ENCODE measurements around the gene NRIP1.

Gene NRIP1

DNA sequence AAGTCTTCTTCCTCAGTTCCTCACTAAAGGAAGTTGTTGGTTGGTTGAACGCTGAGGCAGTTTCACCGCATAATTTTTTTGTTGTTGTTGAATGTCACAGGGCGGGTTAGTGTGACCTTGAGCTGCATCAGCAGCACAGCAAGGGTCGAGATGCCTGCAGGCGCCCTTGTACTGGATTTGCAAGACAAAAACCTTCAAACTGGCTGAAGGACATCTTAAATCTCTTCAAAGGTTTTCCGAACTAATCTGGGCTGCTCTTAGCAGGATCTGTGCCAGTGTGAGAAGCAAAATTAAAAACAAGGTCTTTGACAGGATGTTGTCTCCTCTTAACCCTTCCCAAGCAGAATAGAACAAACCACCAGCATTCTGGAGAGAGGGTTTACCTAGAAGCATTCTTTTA, 59.4 kb downstream of the NRIP1 start:
- DNase-seq (ENCODE audit: low read depth) = no peak

- DNase-seq (ENCODE audit: low read depth) = no peak
These were observed 60.0 kb downstream of the NRIP1 start for GRCh38 chr21:15004721-15005370.

GRCh38 chr21:15003463-15004135, 61.2 kb downstream of the NRIP1 start:
- DNase-seq (ENCODE audit: low read depth) = no peak

- no peak for DNase-seq (ENCODE audit: low read depth)
These were observed 62.8 kb downstream of the NRIP1 start for GRCh38 chr21:15001857-15002606.

DNA sequence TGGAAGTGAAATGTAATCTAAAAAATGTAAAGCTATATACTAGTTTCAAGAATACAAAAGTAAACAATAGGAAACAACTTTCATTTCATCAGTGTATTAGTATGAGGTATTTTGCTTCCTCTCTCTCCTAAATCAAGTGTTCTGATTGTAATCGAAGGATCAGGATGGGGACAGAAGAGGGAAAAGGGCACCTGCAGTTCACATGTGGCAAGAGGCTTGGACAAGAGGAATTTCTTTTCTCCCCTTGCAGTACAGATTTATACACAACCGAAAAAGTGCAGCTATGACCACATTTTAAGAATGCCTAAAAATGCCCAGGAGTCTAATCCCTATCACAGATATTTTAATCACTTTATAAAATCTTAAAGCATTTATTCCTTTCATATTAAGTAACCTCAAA, 63.7 kb downstream of the NRIP1 start:
- DNase-seq (ENCODE audit: low read depth) = no peak

- DNase-seq (ENCODE audit: low read depth) = no peak
These were observed 64.7 kb downstream of the NRIP1 start for GRCh38 chr21:15000081-15000480.

- no peak for DNase-seq (ENCODE audit: low read depth)
These were observed 66.0 kb downstream of the NRIP1 start for GRCh38 chr21:14998784-14999183.

- DNase-seq (ENCODE audit: low read depth) = no peak
These were observed 66.5 kb downstream of the NRIP1 start for GRCh38 chr21:14998336-14998735.

- no peak for DNase-seq (ENCODE audit: low read depth)
These were observed 68.9 kb downstream of the NRIP1 start for GRCh38 chr21:14995695-14996490.

DNA sequence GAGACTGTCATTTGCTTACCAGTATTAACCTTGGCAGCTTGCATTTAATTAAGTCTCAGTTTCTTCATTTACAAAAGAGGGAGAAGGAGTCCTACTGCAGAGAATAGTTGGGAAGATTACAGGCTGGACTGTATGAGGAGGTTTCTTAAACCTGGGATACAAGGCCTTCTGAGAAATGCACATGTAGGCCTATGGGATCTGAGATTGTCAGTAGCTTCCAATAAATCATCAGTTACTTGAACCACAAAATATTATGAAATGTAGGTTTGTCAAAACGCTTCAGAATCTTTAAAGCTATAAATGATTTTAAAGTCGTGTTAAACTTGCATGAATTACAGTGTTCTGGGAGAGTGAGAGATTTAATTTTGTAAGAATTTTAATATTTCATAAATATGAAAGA, 69.6 kb downstream of the NRIP1 start:
- no peak for DNase-seq (ENCODE audit: low read depth)

DNA sequence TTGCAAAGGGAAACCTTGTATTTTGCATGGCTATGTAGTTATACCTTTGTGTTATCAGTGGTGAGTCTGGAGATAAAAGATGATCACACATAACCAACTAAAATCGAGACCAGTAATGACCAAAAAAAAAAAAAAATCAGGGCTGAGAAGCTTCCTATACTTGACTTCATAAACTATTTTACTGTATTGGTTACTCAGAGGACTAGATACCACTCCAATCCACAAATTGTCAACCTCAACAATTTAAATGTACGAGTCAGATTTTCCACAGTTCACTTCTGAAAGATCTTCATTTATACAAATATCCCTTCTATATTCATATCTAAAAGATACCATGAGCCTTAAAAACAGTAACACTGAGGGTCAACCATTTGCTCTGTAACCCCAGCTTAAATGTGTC, 71.7 kb downstream of the NRIP1 start:
- DNase-seq (ENCODE audit: low read depth) = no peak

GRCh38 chr21:14991957-14992356, 72.8 kb downstream of the NRIP1 start:
- DNase-seq (ENCODE audit: low read depth) = no peak

DNA sequence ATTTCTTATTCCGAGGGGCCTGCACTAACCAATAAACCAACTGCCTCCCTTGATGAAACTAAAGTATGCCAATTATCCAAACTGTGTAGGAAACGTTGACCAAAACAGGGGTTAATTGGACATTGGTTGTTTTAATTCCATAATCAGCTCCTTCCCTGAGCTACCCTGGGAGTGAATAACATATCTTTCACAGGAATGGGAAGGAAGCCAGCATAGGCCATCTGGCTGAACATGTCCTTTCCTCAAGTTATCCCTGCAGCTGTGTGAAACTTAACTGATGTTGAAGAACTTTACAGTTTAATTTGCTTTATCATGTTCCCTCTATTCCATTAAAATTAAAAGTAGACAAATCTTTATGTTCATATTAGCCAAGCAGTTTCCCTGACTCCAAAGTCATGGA, 75.4 kb downstream of the NRIP1 start:
- DNase-seq (ENCODE audit: low read depth) = no peak

DNA sequence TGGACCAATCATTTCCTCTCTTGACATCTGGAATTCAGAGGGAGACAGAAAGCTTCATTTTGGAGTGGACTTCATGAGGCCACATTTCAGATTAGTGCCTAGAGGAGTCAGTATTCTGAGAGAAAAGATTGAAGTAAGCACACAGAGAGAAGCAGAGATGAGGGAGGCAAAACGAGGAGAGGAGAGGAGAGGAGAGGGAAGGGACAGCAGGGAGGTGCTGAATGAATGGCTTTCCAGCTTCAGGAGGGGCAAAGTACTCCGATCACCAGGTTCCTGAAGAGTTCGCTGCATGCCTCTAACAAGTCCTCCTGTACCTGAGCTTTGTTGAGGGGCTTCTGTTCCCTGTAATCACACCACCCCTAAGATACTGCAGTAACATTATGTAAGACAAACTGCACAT, 76.0 kb downstream of the NRIP1 start:
- DNase-seq (ENCODE audit: low read depth) = no peak

DNA sequence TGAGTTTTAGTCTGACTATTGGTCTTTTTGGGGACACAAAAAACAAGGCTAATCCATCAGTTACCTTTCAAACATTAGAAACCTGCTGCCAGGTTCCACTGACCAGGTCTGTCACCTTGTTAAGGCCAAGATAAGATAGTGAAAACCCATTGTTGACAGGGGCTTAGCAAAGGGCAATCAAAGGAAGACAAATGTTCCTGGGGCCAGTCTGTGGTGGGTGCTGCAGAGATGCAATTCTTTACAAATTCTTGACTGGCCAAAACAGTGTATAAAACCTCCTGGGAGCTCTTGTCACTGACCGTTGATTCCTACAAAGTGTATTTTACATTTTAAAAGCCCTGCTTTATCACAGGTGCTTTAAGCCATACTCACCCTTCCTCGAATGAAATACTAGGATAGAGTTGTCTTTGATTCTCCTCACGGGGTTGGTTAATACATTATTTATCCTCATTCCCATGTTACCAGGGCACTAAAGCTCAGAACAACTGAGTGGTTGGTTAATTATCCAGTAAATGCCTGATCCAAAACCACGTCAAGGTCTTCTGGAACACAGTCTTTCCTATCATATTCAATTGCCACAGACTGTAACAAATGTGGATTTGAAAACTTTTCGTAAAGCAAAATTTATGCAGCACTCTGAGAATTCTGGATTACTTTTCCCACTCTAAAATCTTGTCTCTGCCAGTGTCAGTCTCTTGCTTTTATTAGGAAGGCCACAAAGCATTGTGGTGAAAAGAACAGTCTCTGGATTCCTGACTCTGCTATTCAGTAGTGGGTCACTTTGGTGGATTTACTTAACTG, 77.2 kb downstream of the NRIP1 start:
- no peak for DNase-seq (ENCODE audit: low read depth)

DNA sequence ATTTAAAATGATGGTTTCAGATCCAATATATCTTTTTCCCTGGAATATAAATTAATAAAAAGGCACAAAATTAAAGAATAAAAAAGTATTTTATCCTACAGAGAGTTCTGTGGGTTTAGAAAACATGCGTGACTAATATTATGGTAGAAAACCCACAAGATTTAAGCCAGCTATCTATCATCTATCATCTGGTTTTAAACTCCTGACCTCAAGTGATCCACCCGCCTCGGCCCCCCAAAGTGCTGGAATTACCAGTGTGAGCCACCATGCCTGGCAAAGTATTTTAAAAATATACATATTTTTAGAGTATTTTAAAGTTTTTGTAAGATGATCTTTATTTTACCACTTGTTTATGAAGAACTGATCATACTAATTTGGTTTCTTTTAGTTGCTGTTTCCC, 79.5 kb downstream of the NRIP1 start:
- DNase-seq (ENCODE audit: low read depth) = no peak

- DNase-seq (ENCODE audit: low read depth) = no peak
These were observed 82.5 kb downstream of the NRIP1 start for GRCh38 chr21:14982336-14982735.

GRCh38 chr21:14981246-14981645, 83.6 kb downstream of the NRIP1 start:
- DNase-seq (ENCODE audit: low read depth) = no peak

- no peak for DNase-seq (ENCODE audit: low read depth)
These were observed 85.5 kb downstream of the NRIP1 start for GRCh38 chr21:14979264-14979663.

- no peak for DNase-seq (ENCODE audit: low read depth)
These were observed 87.0 kb downstream of the NRIP1 start for GRCh38 chr21:14977814-14978213.

- DNase-seq (ENCODE audit: low read depth) = no peak
These were observed 89.5 kb downstream of the NRIP1 start for GRCh38 chr21:14975136-14975919.

Data from activated T-helper 9 cell treated with anti-CD3 and anti-CD28 coated beads, Interleukin-2, amount 50 U/mL, for 16 hours (primary cell).